Measurements from ENCODE around the gene OGT.
"Not testable (repeated sequence)": the region's sequence is repeated elsewhere in the genome, so short reads cannot be mapped to it uniquely, and the experiment has no call there.

Gene OGT

DNA sequence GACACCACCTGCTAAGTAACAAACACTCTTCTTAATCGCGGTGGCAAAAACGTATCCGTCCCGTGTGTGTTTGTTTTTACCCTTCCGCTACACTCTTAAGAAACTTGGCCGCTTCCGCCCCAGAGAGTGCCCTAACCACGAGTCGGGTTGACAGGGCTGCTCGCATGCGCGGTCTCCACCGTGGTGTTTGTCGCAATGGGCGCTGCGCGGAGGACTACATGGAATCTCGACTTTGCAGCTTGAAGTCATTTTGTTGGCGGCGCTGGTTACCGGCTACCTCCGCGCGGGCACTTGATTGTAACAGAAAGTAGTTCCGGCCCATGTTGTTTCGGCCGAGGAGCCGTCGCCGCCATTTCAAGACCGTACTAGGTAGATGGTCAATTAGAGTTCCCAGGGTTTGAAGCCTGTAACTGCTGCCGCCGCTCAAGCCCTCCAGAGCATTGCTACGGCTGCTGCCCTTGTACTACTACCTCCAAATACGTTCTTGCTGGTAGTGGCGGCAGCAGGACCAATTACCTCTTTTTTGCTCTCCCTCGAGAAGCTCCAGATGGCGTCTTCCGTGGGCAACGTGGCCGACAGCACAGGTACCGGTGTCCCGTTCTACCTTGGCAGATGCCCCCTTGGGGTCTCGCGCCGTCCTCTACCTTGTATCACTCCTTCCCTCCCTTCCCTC, at the start of gene OGT:
OGT (plus strand) TSS at position 352 of the 673 bp plus-strand sequence; CDS start at position 548, 196 bp downstream.
- peak; percentile 74 for DNase-seq (ENCODE audit: low read depth, low spot score)
- Histone ChIP-seq H3K4me1 (ENCODE audit: control insufficient read depth, insufficient read depth, low read length) (no peaks in the 10 kb centered on the region; the same call in 1 of the 2 replicates), H3K27ac (ENCODE audit: low read length) (no peak within 1 kb of the TSS), H3K9me3 (ENCODE audit: control insufficient read depth, insufficient read depth, low read length) (no peaks in the 10 kb centered on the region), H3K27me3 (ENCODE audit: control insufficient read depth, insufficient read depth, low read length) (no peaks in the 10 kb centered on the region), H3K4me3 (ENCODE audit: low read length) (peak within 1 kb of the TSS; percentile 75), H3K36me3 (ENCODE audit: control insufficient read depth, insufficient read depth, low read length) (no peaks in the 10 kb centered on the region; the same call in 1 of the 2 replicates)
- no CpG with 5 or more reads among the region's 47 CpGs for WGBS (ENCODE audit: insufficient coverage, insufficient read length)

DNA sequence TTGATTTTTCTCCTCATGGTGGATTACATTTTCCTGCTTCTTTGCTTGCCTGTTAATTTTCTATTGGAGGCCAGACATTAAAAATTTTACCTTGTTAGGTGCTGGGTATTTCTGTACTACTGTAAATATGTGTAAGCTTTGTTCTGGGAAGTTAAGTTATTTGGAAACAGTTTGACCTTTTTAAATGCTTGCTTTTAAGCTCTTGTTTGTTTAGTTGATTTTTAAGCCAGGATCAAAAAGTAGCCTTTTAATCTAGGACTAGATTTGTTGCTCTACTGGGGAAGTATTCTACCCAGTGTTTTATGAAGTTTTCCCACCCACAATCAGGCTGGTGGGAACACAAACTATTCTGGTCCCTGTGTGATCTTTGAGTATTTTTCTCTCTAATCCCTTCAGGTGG, 45.1 kb upstream of the OGT start:
- Histone ChIP-seq H3K27ac (ENCODE audit: low read length) (no peak overlapping the region), H3K4me1 (ENCODE audit: control insufficient read depth, insufficient read depth, low read length) (no peaks in the 10 kb centered on the region)

DNA sequence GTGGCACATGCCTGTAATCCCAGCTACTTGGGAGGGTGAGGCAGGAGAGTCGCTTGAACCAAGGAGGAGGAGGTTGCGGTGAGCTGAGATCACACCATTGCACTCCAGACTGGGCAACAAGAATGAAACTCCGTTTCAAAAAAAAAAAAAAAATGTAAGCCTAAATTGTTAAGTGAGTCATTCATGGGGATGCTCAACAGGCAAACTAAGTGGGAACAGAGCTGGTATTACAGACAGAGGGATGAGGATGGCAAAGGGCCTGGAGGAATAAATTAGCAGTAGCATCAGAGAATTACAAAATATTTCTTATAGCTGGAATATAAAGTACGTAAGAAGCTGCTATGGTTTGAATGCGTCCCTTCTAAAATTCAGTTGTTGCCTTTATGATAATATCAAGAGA, 43.4 kb upstream of the OGT start:
- no peak overlapping the region for H3K4me3 ChIP-seq (ENCODE audit: low read length)
- no peaks in the 10 kb centered on the region for H3K4me1 ChIP-seq (ENCODE audit: control insufficient read depth, insufficient read depth, low read length)
- DNase-seq (ENCODE audit: low read depth, low spot score) = no peak
- no peak overlapping the region for H3K27ac ChIP-seq (ENCODE audit: low read length)
- peaks cover 4% of the 10 kb centered on the region; the same call in 1 of the 2 replicates for H3K27me3 ChIP-seq (ENCODE audit: control insufficient read depth, insufficient read depth, low read length)
- H3K9me3 ChIP-seq (ENCODE audit: control insufficient read depth, insufficient read depth, low read length) = no peaks in the 10 kb centered on the region
- WGBS (ENCODE audit: insufficient coverage, insufficient read length) = no CpG with 5 or more reads among the region's 5 CpGs
- H3K36me3 ChIP-seq (ENCODE audit: control insufficient read depth, insufficient read depth, low read length) = no peaks in the 10 kb centered on the region; the same call in 1 of the 2 replicates

More for the DNA sequence above, 45.1 kb upstream of the OGT start:
- Histone ChIP-seq H3K27me3 (ENCODE audit: control insufficient read depth, insufficient read depth, low read length) (peaks cover 2% of the 10 kb centered on the region; the same call in 1 of the 2 replicates), H3K9me3 (ENCODE audit: control insufficient read depth, insufficient read depth, low read length) (no peaks in the 10 kb centered on the region), H3K4me3 (ENCODE audit: low read length) (no peak overlapping the region), H3K36me3 (ENCODE audit: control insufficient read depth, insufficient read depth, low read length) (no peaks in the 10 kb centered on the region; the same call in 1 of the 2 replicates)
- DNase-seq (ENCODE audit: low read depth, low spot score) = no peak

GRCh38 chrX:71492231-71493065, 40.5 kb upstream of the OGT start:
- no peak for DNase-seq (ENCODE audit: low read depth, low spot score)
- WGBS (ENCODE audit: insufficient coverage, insufficient read length) = no CpG with 5 or more reads among the region's 76 CpGs

GRCh38 chrX:71493111-71493613, 39.7 kb upstream of the OGT start:
- no peak for DNase-seq (ENCODE audit: low read depth, low spot score)
- H3K4me1 ChIP-seq (ENCODE audit: control insufficient read depth, insufficient read depth, low read length) = no peaks in the 10 kb centered on the region
- H3K9me3 ChIP-seq (ENCODE audit: control insufficient read depth, insufficient read depth, low read length) = no peaks in the 10 kb centered on the region
- H3K27ac ChIP-seq (ENCODE audit: low read length) = no peak overlapping the region
- no CpG with 5 or more reads among the region's 16 CpGs for WGBS (ENCODE audit: insufficient coverage, insufficient read length)
- H3K36me3 ChIP-seq (ENCODE audit: control insufficient read depth, insufficient read depth, low read length) = no peaks in the 10 kb centered on the region
- no peak overlapping the region for H3K4me3 ChIP-seq (ENCODE audit: low read length)
- H3K27me3 ChIP-seq (ENCODE audit: control insufficient read depth, insufficient read depth, low read length) = peaks cover 4% of the 10 kb centered on the region; the same call in 1 of the 2 replicates

More at GRCh38 chrX:71492231-71493065, 40.5 kb upstream of the OGT start:
- Histone ChIP-seq H3K9me3 (ENCODE audit: control insufficient read depth, insufficient read depth, low read length) (no peaks in the 10 kb centered on the region), H3K4me1 (ENCODE audit: control insufficient read depth, insufficient read depth, low read length) (no peaks in the 10 kb centered on the region), H3K4me3 (ENCODE audit: low read length) (peak overlapping the region; percentile 41; the same call in 1 of the 2 replicates), H3K27ac (ENCODE audit: low read length) (no peak overlapping the region), H3K36me3 (ENCODE audit: control insufficient read depth, insufficient read depth, low read length) (no peaks in the 10 kb centered on the region), H3K27me3 (ENCODE audit: control insufficient read depth, insufficient read depth, low read length) (peaks cover 4% of the 10 kb centered on the region; the same call in 1 of the 2 replicates)

DNA sequence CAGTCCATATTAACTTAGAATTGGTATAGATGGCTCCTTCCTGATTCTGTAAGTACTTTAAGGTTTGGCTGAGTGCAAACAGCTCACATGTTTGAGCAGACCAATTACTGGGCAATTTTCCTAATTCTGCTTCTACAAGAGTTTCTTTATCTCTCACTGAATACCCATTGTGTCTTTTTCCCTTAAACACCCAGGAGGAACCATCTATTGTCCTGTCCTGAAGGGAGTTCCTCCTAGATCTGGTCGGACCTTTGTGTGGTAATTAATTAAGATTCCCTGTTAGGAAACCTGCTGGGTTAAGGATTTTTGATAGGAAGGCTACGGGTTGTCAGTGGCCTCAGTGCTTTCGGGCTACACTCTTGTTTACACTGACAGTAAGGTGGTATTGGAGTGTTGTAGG, 36.9 kb upstream of the OGT start:
- not testable (repeated sequence) for DNase-seq (ENCODE audit: low read depth, low spot score); H3K27me3 ChIP-seq (ENCODE audit: control insufficient read depth, insufficient read depth, low read length); H3K36me3 ChIP-seq (ENCODE audit: control insufficient read depth, insufficient read depth, low read length); H3K9me3 ChIP-seq (ENCODE audit: control insufficient read depth, insufficient read depth, low read length); H3K27ac ChIP-seq (ENCODE audit: low read length); H3K4me1 ChIP-seq (ENCODE audit: control insufficient read depth, insufficient read depth, low read length); H3K4me3 ChIP-seq (ENCODE audit: low read length)
- no CpG with 5 or more reads among the region's 3 CpGs for WGBS (ENCODE audit: insufficient coverage, insufficient read length)

DNA sequence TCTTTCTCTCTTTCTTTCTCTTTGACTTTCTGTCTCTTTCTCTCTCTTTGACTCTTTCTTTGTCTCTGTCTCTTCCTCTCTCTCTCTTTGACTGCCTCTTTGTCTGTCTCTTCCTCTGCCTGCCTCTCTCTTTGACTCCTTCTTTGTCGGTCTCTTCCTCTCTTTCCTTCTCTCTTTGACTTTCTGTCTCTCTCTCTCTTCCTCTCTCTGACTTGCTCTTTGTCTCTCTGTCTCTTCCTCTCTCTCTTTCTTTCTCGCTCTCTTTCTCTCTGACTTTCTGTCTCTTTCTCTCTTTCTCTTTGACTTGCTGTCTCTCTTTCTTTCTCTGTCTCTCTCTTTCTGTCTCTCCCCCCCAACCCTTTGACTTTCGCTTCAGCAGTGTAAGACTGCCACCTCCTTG, 36.4 kb upstream of the OGT start:
- Histone ChIP-seq H3K36me3 (ENCODE audit: control insufficient read depth, insufficient read depth, low read length) (no peaks in the 10 kb centered on the region), H3K9me3 (ENCODE audit: control insufficient read depth, insufficient read depth, low read length) (no peaks in the 10 kb centered on the region), H3K27ac (ENCODE audit: low read length) (no peak overlapping the region), H3K4me1 (ENCODE audit: control insufficient read depth, insufficient read depth, low read length) (no peaks in the 10 kb centered on the region), H3K4me3 (ENCODE audit: low read length) (no peak overlapping the region), H3K27me3 (ENCODE audit: control insufficient read depth, insufficient read depth, low read length) (peaks cover 4% of the 10 kb centered on the region; the same call in 1 of the 2 replicates)
- WGBS (ENCODE audit: insufficient coverage, insufficient read length) = no CpG with 5 or more reads among the region's 3 CpGs
- no peak for DNase-seq (ENCODE audit: low read depth, low spot score)

GRCh38 chrX:71502080-71502479, 30.8 kb upstream of the OGT start:
- not testable (repeated sequence) for H3K36me3 ChIP-seq (ENCODE audit: control insufficient read depth, insufficient read depth, low read length); H3K27me3 ChIP-seq (ENCODE audit: control insufficient read depth, insufficient read depth, low read length); DNase-seq (ENCODE audit: low read depth, low spot score); H3K4me3 ChIP-seq (ENCODE audit: low read length); H3K9me3 ChIP-seq (ENCODE audit: control insufficient read depth, insufficient read depth, low read length); H3K4me1 ChIP-seq (ENCODE audit: control insufficient read depth, insufficient read depth, low read length); H3K27ac ChIP-seq (ENCODE audit: low read length)
- WGBS (ENCODE audit: insufficient coverage, insufficient read length) = no CpG with 5 or more reads among the region's 5 CpGs

GRCh38 chrX:71504346-71504745, 28.6 kb upstream of the OGT start:
- Histone ChIP-seq H3K36me3 (ENCODE audit: control insufficient read depth, insufficient read depth, low read length) (no peaks in the 10 kb centered on the region), H3K4me1 (ENCODE audit: control insufficient read depth, insufficient read depth, low read length) (no peaks in the 10 kb centered on the region), H3K27me3 (ENCODE audit: control insufficient read depth, insufficient read depth, low read length) (no peaks in the 10 kb centered on the region), H3K9me3 (ENCODE audit: control insufficient read depth, insufficient read depth, low read length) (no peaks in the 10 kb centered on the region), H3K27ac (ENCODE audit: low read length) (no peak overlapping the region), H3K4me3 (ENCODE audit: low read length) (no peak overlapping the region)
- DNase-seq (ENCODE audit: low read depth, low spot score) = no peak
- WGBS (ENCODE audit: insufficient coverage, insufficient read length) = no CpG with 5 or more reads among the region's 1 CpG

- no peaks in the 10 kb centered on the region for H3K9me3 ChIP-seq (ENCODE audit: control insufficient read depth, insufficient read depth, low read length)
- H3K4me1 ChIP-seq (ENCODE audit: control insufficient read depth, insufficient read depth, low read length) = no peaks in the 10 kb centered on the region
- WGBS (ENCODE audit: insufficient coverage, insufficient read length) = no CpG with 5 or more reads among the region's 1 CpG
These were observed 23.6 kb upstream of the OGT start for GRCh38 chrX:71509289-71509688.

More at GRCh38 chrX:71509289-71509688, 23.6 kb upstream of the OGT start:
- no peak for DNase-seq (ENCODE audit: low read depth, low spot score)
- no peaks in the 10 kb centered on the region for H3K36me3 ChIP-seq (ENCODE audit: control insufficient read depth, insufficient read depth, low read length)
- no peaks in the 10 kb centered on the region for H3K27me3 ChIP-seq (ENCODE audit: control insufficient read depth, insufficient read depth, low read length)
- no peak overlapping the region for H3K27ac ChIP-seq (ENCODE audit: low read length)
- H3K4me3 ChIP-seq (ENCODE audit: low read length) = no peak overlapping the region

Data from iPS DF 6.9 (cell line).